NCI-H1048 (cell line): Measurements from ENCODE around the gene HMG20B.

ENCODE experiments used
- DNase-seq: peaks from one replicate; lab custom pipeline; 2025; lab: John Stamatoyannopoulos, UW

HMG20B gene

DNA sequence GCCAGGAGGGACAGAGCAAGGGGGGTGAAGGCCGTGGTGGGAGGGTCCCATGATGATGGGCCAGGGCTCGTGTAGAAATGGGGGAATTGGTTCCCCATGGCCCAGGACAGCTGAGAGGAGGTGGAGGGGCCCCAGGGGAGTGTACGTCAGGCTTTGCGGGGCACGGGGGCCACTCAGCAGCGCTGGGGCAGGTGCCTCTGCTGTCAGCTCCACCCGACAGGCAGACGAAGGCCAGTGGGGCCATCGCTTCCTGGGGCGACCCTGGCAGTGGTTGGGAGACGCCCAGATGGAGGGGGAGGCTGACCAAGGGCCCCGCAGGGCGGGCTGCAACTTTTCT is 35.7 kb upstream of the HMG20B start:
- no peak for DNase-seq

DNA sequence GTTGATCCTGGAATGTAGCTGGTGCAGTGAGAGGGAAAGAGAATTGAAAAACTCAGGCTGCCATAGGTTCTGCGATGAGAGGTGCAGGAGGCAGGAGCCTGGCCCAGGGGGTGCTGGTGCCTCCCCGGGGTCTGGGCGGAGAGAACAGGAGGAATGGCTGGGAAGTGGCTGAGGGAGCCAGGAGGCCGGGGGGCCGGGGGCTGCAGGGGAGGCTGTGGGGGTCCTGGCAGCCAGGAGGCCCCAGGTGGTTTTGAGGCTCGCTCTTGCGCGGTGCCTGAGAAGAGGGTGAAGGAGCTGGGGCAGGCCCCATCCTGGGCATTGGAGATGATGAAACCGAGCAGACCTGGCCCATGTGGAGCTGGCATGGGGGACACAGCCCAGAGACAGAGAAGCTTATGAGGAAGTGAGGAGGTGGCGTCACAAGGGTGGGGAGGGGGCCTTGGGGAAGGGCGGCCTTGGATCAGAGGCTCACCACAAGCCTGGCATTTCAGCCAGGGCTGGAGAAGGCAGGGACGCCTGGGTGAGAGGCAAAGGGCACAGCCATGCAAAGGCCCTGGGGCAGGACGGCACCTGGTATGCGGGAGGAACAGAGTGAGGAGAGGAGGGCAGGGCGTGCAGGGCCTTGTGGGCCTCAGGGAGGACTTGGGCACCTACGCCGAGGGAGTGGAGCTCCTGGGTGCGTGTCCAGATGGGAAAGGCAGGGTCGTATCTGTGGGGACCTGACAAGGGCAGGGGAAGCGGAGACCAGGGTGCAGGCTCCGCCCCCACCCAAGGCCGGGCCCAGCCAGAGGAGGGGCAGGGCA is 35.1 kb upstream of the HMG20B start:
- no peak for DNase-seq

DNA sequence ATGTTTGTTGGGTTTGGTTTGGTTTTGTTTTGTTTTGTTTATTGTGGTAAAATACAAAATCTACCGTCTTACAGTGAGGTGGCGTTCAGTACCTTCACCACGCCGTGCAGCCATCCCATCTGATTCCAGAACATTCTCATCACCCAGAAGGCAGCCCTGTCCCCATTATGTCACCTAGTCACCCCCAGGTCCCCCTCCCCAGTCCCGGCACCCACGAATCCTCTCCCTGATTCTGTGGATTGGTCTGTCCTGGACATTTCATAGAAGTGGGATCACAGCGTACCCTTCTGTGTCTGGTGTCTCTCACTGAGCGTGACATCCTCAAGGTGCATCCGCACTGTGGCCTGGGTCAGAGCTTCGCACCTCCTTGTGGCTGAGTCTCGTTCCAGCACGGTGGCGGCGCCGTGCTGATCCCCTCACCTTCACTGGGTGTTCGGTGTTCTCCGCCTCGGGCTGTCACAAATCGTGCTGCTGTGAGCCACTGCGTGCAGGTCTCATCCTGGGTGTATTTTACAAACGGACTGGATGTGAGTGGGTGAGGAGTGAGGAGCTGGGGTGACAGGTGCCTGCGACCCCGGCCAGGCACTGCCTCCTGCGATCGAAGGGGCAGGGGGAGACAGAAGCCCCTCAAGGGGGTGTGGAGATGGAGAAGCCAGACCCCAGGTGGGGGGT is 34.4 kb upstream of the HMG20B start:
- no peak for DNase-seq

DNA sequence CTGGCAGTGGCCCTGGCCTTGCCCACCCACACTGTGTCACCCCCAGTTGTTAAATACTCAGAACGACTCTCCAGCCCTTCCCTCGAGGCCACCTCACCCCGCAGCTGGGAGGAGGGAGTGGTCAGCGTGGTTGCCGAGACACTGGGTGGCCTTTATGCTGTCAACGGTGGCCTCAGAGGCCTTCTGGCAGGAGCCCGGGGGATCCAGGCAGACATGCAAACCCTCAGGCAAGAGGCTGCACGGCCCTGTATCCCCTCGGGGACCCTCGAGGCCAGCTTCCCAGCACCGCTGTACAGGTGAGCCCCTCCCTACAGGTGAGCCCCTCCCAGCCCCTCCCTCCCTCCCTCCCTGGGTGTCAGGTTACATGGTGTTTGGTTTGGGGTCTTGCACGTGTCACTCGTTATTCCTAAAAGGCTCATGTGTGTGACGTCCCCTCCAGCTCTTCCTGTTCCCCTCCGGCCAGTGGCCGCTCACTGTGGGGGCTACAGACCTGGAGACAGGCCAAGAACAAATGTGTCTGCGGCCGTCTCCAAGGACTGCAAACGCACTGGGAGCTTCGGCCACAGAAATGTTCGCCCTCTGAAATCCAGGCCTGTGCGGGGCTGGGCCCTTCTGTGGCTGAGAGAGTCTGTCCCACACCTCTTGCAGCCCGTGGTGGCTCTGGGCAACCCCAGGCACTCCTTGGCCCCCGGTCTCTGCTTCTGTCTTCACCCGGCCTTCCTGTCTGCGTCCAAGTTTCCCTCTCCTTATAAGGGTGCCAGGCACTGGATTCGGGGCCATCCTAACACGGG is 33.6 kb upstream of the HMG20B start, which contains the start of gene TEKTIP1:
TSS of gene TEKTIP1 (plus strand) at position 210 of the 791 bp plus-strand sequence. CDS start at position 214, 4 bp downstream.
- no peak for DNase-seq

DNA sequence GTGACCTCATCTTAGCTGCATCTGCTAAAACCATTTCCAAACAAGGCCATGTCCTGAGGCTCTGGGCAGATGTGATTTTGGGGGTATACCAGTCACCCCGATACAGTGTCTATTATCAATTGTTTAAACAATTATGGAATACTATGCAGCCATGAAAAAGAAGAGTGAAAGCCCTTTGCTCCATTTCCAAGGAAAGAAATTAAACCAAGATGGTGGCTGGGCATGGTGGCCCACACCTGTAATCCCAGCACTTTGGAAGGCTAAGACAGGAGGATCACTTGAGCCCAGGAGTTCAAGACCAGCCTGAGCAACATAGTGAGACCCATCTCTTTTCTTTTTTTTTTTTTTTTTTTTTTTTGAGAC is 33.0 kb upstream of the HMG20B start:
- no peak for DNase-seq

DNA sequence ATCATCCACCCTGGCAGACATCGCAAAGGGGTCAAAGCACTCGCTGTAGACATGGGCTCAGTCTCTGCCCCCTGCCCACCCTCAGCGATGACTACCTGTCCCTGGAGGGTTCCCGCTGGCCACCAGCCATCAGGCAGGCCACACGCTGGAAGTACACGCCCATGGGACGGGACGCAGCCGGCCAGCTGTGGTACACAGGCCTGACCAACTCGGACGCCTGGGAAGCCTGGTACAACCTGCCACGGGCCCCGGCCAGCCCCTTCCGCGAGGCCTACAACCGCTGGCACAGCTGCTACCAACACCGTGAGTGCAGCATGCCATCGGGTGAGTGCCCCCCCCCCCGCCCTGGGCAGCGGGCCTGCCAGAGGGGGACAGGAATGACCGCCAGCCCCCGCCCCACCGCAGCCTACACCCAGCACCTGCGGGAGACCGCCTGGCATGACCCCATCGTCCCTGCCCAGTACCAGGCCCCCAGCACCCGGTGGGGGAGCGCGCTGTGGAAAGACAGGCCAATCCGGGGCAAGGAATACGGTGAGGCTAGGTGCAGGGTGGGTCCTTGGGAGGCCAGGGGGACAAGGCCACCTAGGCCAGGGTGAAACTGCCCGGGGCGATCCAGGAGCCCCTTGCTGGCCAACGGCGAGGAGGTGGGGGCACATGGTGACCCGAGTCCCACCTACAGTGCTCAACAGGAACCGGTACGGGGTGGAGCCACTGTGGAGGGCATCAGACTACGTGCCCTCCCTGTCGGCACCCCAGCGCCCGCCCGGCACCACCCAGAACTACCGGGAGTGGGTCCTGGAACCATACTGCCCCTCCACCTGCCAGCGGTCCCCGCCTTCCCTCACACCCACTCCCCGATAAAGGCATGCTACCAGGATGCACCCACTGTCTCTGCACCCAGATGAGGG is 29.3 kb upstream of the HMG20B start:
- DNase-seq: no peak

DNA sequence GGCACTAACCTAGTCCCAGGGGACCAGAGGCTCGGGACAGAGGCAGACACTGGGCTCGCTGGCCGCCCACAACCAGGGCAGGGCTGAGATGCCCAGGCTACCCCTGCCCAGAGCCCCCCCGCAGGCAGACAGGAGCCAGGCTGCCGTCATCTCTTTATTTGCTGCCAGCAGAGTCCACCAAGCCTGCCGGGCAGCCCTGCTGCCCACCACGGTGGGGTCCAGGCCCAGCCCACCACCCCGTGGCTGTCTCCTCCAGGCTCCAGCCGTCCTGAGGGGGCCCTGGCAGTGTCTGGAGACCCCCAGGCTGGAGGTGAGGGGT is 28.7 kb upstream of the HMG20B start:
- DNase-seq: no peak

DNA sequence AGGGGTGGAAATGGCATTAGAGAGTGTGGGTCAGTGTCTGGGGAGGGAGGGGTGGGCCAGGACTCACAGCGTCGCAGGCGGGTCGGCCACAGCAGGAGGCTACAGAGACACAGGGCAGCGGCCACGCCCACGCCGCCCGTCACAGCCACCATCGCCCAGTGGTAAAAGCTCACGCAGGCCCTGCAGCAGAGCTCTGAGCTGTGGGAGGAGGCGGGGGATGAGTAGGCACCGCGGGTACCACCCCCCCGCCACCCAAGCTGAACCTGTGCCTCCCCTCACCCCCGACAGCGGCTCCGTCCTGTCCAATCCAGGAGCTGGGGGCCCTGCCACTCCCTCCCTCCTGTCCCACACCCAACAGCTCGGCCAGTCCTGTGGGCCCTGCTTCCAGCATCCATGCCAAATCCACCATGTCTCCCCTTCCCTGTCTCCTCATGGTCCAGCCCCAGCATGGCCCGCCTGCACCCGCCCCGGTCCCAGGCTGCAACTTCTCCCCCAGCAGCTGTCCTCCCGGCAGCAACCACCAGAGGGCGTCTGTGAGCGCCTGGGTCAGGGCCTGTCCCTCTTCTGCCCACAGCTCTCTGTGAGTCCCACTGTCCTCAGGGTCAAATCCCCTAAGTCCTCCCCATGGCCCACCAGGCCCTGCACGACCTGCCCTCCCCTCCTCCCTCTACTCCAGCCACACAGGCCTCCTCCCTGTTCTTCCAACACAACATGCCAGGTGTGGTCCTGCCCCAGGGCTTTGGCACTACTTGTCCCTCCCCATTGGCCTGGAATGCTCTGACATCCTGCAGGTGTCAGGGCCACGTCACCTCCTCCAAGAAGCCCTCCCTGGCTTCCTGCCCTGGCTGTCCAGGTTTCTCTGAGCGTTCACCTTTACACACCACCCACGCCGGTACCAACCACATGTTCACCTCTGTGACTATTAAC is 27.7 kb upstream of the HMG20B start:
- no peak for DNase-seq

DNA sequence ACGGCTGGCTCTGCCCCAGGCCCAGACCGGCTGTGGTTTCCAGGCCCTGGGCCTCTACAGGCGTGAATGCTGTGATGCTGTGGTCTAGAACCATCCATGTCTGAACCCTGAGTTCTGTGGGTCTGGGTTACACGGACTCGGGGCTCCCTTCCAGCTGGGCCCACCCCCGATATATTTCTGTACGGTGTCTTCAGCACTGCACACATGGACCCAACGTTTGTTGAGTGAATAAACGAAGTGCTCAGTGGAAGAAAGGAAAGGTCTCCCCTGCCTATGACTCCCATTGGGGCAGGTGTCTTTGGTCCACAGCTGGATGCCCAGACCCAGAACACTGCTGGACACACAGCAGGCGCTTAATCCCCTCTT is 27.1 kb upstream of the HMG20B start:
- DNase-seq: no peak

DNA sequence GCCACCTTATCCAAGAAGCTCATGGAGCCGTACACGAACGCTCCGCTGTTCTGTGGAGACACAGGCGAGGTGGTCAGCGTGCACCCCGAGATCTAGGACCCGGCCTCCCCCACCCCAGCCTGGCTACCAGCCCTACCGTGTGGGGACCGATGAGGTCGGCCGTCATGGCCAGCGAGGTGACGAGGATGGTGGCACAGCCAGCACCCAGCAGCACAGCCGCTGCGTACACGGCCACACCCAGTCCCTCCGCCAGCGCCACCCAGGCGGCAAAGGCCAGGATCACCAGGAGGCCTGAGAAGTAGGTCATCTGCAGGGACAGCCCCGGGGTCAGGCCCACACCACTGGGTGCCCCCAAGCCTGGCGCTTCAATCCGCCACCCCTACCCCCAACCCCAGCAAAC is 26.6 kb upstream of the HMG20B start:
- no peak for DNase-seq

DNA sequence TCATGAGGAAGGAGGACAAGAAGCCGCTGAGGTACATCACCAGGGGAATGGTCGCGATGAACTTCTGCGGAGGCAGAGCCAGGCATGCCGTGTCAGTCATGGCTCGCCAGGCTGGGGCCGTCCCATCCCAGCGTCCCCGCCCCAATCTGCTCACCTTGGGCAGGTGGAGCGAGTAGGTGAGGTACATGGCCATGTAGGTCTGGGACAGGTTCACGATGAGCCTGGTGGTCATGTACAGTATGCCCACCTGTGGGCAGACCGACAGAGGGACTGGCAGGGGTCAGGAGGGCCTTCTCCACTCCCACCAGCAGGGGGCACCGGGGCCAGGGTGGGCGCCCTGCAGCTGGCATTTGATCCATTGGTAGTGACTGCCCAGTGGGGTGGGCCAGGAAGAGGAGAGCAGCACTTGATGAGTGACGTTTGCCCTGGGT is 25.4 kb upstream of the HMG20B start:
- no peak for DNase-seq

DNA sequence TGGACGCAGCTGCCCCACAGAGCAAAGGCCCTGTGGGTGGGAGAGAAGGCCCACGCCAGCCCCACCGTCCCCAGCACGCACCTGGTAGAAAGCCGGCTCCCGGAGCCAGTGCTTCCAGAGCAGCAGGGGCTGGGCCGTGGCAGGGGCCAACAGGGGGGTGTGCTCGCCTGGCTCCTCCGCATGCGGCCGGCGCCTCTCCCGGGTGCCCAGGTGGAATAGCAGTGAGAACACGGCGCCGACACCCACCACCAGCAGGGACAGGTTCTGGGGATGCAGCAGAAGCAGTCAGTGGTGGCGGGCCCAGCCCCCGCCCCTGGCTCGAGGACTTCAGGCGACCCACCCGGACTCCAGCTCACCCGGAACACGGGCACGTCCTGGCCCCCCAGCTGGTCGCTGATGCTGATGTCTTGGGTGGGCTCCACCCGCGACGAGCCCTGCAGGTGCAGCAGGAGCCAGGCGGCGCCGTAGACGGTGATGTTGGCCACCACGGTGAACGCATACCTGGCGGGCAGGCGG is 24.9 kb upstream of the HMG20B start:
- no peak for DNase-seq

DNA sequence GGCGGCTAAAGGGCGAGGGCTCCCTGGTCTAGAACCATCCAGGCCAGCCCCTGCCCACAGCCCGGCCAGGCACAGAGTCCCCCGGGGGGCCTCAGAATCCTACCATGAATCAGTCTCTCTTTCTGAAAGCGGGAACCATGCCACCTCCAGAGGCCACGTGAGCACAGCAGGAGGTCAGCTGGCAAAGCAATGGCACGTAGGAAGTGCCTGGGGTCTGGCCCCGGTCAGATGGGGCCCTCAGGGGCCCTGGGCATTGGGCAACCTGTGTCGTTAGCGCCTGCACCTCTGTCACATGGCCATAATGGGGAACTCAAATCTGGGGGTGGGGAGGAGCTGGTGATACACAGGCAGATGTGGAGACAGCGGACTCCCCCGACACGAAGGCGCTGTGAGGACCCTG is 24.1 kb upstream of the HMG20B start:
- DNase-seq: no peak

DNA sequence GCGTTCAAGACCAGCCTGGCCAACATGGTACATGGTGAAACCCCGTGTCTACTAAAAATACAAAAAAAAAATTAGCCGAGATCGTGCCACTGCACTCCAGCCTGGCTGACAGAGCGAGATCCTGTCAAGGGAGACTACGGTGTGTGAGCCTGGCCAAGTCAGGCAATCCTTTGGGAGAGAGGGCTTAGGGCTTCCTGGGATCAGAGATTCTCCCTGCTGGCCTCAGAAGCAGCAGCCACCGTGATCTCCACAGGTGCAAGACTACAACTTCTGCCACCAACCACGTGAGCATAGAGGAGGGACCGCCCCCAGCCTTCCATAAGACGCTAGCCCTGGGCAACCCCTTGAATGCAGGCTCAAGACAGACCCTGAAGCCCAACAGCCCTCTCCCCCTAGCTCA is 22.9 kb upstream of the HMG20B start:
- DNase-seq: no peak

DNA sequence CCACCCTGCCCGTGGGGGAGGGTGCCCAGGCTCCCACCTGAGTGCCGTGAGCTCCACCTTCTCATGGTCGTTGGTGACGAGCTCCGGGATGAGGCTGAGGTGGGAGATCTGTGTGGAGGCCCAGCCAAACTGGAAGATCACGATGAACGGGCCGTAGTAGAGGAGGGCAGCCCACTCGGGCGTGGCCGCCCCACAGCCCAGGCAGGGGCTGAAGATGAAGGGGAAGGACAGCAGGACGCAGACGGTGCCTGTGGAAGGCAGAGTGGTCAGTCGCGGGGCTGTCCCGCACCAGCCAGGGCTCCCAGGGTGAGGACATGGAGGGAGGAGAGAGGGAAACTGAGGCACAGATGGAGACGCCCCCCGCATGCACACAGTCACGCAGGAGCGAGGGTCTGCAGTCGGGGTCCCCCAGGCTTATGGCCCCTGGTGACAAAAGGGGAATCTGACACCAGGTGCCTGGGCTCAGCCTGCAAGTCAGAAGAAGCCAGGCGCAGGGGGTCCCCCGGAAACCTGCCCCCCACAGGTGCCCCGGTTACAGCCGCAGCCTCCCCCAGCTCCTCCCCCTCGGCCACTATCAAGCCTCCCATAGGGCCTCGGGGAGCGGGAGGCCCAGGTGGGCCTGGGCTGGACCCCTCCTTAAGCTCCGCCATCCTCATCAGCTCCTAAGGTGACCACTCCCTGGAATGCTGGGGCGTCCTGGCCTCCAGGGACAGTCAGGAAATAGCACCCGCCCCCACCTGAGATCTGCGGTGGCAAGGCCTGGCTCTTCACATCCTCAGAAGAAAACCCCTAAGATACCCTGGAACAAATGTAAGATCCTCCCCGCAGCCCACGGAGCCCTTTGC is 21.6 kb upstream of the HMG20B start:
- no peak for DNase-seq

DNA sequence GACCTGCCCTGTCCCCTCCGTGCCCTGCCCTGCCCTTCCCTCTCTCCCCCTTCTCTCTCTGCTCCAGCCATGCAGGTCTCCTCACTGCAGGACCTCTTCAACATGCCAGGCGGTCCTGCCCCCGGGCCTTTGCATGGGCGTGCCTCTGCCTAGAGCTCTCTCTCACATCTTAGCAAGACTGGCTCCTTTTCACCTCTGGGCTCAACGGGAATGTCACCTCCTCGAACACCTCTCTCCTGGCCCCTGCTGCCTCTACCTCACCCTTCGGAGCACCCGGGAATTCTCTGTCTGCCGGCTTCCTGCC is 21.0 kb upstream of the HMG20B start:
- no peak for DNase-seq

DNA sequence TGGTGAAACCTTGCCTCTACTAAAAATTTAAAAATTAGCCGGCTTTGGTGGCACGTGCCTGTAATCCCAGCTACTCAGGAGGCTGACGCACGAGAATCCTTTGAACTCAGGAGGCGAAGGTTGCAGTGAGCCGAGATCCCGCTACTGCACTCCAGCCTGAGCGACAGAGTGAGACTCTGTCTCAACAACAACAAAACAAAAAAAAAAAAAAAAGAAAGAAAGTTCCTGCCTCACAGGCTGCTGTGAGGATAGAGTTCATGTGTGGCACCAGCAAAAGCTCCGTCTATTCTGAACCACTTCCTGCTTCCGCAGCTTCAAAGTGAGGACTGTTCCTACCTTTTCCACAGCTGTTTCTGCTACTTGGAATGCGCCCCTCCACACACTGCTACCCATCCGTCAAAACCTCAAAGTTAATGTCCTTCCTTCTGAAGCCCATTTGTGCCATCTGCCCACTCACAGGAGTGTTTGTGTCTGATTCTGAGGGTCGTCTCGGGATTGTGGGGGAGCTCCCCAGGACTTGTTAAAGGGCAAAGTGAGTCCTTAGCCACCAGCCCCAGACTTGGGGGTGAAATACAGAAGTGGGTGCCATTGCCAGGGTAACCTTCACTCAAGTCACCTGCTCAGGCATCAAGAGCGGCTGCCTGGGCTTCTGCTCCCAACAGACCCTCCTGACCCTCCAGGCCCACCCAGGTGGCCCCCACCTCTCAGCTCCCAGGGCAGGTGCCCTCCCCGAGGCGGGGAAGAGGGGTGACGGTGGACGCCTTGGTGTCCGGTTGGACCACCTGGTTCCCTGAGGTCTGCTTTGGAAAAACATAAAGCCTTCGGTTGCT is 18.3 kb upstream of the HMG20B start:
- no peak for DNase-seq

DNA sequence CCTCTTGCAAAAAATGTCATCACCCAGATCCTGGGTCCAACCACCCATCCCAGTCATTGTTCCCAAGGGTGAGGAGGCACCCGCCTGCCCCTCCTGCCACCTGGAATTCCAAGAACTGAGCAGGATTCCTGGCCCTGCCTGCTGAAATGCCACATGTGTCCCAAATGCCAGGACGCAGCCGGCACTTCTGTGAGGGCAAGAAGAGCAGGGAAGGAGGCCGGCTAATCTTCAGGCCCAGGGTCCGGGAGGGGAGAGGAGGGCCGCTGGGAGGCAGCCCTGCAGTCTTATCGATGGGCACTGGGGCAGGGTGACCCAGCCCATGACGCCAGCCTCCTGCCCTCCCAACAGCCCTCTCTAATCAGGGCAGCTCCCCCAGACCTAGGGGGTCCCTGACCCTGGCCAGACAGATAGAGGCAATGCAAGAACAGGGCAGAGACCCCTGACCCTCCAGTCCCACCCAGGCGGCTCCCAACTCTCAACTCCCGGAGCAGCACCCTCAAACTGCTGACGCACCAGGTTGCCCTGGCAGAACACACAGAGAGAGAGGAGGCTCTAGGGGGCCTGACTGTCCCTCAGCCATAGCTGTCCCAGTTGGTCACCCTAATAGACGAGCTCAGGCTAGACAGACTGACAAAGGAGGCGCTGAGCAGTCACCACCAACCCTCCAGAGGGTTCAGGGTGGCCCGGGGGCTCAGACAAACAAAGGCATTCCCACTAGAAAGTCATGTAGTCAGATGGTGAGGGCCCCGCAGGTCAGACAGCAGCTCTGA is 16.9 kb upstream of the HMG20B start:
- DNase-seq: no peak
